Gastroesophageal sphincter (tissue), 4 donors: ENCODE measurements around the gene LCA5. TPM values are rescaled to one million over a fixed set of nuclear protein-coding genes. Genes with fewer than 3 reads are reported as not detected.

ENCODE experiments used
- ATAC-seq: fragments of 150-250 bp; one replicate; pipeline ENCODE4 v1.9.1; 2016; ENCODE audit warnings: mild to moderate bottlenecking, moderate library complexity
- H3K27ac ChIP-seq, 4 donors: fragments of 200-600 bp; sonication (generic) in 3 of 4; 1 replicate in 3 of 4; 2 replicates in 1 of 4; pipeline ENCODE4 v1.5.1; 2016 to 2019
- H3K27me3 ChIP-seq: fragments of 200-600 bp; sonication (generic); one replicate; pipeline ENCODE4 v1.5.1; 2019
- H3K36me3 ChIP-seq, 2 donors: fragments of 200-600 bp; sonication (generic); one replicate each; pipeline ENCODE4 v1.5.1; 2019; ENCODE audit warnings: control low read depth in 1 of 2
- H3K4me1 ChIP-seq, 3 donors: fragments of 200-600 bp; sonication (generic); 1 replicate in 2 of 3; 2 replicates in 1 of 3; pipeline ENCODE4 v1.5.1; 2016 to 2019; ENCODE audit warnings: control low read depth in 2 of 3
- H3K4me3 ChIP-seq, 2 donors: fragments of 200-600 bp; sonication (generic); one replicate each; pipeline ENCODE4 v1.5.1; 2019; ENCODE audit warnings: mild to moderate bottlenecking in 1 of 2, moderate library complexity in 1 of 2
- H3K9me3 ChIP-seq, 3 donors: fragments of 200-600 bp; sonication (generic); one replicate each; pipeline ENCODE4 v1.5.1; 2017 to 2019; ENCODE audit warnings: control low read depth in 2 of 3
- CTCF ChIP-seq, 4 experiments: fragments of 200-600 bp in 2 of 4; fragments of 450-650 bp in 2 of 4; sonication (generic) in 1 of 4; IDR thresholded peaks; one replicate each; pipeline ENCODE4 v1.5.1; 2017 to 2019; ENCODE audit warnings: antibody characterized with exemption in 4 of 4, mild to moderate bottlenecking in 2 of 4, moderate library complexity in 2 of 4
- EP300 ChIP-seq: sonication (generic); formaldehyde crosslinking; IDR thresholded peaks from one replicate; pipeline ENCODE4 v1.6.1; 2017; ENCODE audit warnings: antibody characterized with exemption, mild to moderate bottlenecking
- POLR2A ChIP-seq, 2 donors: fragments of 450-650 bp; IDR thresholded peaks; one replicate each; pipeline ENCODE4 v1.6.1; 2017; ENCODE audit warnings: antibody characterized with exemption in 2 of 2, mild to moderate bottlenecking in 2 of 2, moderate library complexity in 1 of 2
- POLR2AphosphoS5 ChIP-seq: sonication (generic); formaldehyde crosslinking; IDR thresholded peaks from one replicate; pipeline ENCODE4 v1.6.1; 2017; ENCODE audit warnings: antibody characterized with exemption
- WGBS, 2 donors: methylation state at CpG; one replicate each; pipeline ENCODE4 v1.1.5; 2018; ENCODE audit warnings: low coverage in 1 of 2; 5-methylcytosine and 5-hydroxymethylcytosine counted together
- total RNA-seq, 4 donors: library from RNA; depleted of rRNA; stranded (reverse); fragments of >200 nt; gene quantifications; one replicate each; pipeline ENCODE4 v1.1.0, GENCODE V29; 2016

The LCA5 gene
- total RNA-seq, 4 donors from 2014 or later = 6.8 to 11.8 (median 9.5) TPM

- no peaks in the 10 kb centered on the region for H3K27me3 ChIP-seq
- WGBS, 2 donors = 78 to 87% methylated on average over 6 to 8 of the region's 8 CpGs
- ATAC-seq = no peak
These were observed 68.6 kb downstream of the LCA5 start for GRCh38 chr6:79468587-79468986.

GRCh38 chr6:79468116-79468515 lies 69.1 kb downstream of the LCA5 start:
- no peak for TF ChIP-seq CTCF (IDR thresholded peaks at IDR 0.05)
- no peak for TF ChIP-seq POLR2AphosphoS5
- TF ChIP-seq EP300 = no peak
- TF ChIP-seq POLR2A (IDR thresholded peaks at IDR 0.05) = no peak
- H3K9me3 ChIP-seq = no peaks in the 10 kb centered on the region
- no peak overlapping the region for H3K4me3 ChIP-seq
- WGBS, 2 donors = 0 to 12% methylated on average over 1 to 2 of the region's 2 CpGs
- ATAC-seq = no peak
- H3K36me3 ChIP-seq = no peaks in the 10 kb centered on the region
- no peaks in the 10 kb centered on the region for H3K27me3 ChIP-seq
- H3K27ac ChIP-seq = no peak overlapping the region
- peaks cover 0 to 16% (median 0%) of the 10 kb centered on the region in 3 donors for H3K4me1 ChIP-seq

More at GRCh38 chr6:79468587-79468986, 68.6 kb downstream of the LCA5 start:
- Histone ChIP-seq H3K9me3 (no peaks in the 10 kb centered on the region), H3K36me3 (no peaks in the 10 kb centered on the region), H3K4me3 (no peak overlapping the region), H3K4me1 (peaks cover 0 to 16% (median 0%) of the 10 kb centered on the region in 3 donors), H3K27ac (no peak overlapping the region)
- TF ChIP-seq POLR2AphosphoS5 (no peak), POLR2A (IDR thresholded peaks at IDR 0.05) (no peak), CTCF (IDR thresholded peaks at IDR 0.05) (no peak), EP300 (no peak)

- Histone ChIP-seq H3K9me3 (no peaks in the 10 kb centered on the region), H3K4me1 (peaks cover 0 to 16% (median 0%) of the 10 kb centered on the region in 3 donors), H3K27ac (no peak overlapping the region), H3K36me3 (no peaks in the 10 kb centered on the region), H3K4me3 (no peak overlapping the region), H3K27me3 (no peaks in the 10 kb centered on the region)
- TF ChIP-seq EP300 = no peak
- TF ChIP-seq CTCF (IDR thresholded peaks at IDR 0.05) = no peak
- no peak for TF ChIP-seq POLR2AphosphoS5
- TF ChIP-seq POLR2A (IDR thresholded peaks at IDR 0.05) = no peak
- WGBS, 2 donors = 5 to 7% methylated on average over 2 of the region's 2 CpGs
- no peak for ATAC-seq
These were observed 69.5 kb downstream of the LCA5 start for GRCh38 chr6:79467716-79468115.

GRCh38 chr6:79466207-79466834 lies 70.9 kb downstream of the LCA5 start:
- Histone ChIP-seq H3K4me1 (peaks cover 0 to 16% (median 0%) of the 10 kb centered on the region in 3 donors), H3K4me3 (no peak overlapping the region), H3K36me3 (no peaks in the 10 kb centered on the region), H3K27me3 (no peaks in the 10 kb centered on the region), H3K9me3 (no peaks in the 10 kb centered on the region), H3K27ac (no peak overlapping the region)
- ATAC-seq = no peak
- 5 to 22% methylated on average over 6 of the region's 6 CpGs for WGBS, 2 donors
- no peak for TF ChIP-seq POLR2AphosphoS5
- peak in 3 of 4 experiments; percentile 24 to 41 (median 29) for TF ChIP-seq CTCF (IDR thresholded peaks at IDR 0.05)
- no peak for TF ChIP-seq EP300
- no peak for TF ChIP-seq POLR2A (IDR thresholded peaks at IDR 0.05)

GRCh38 chr6:79465381-79465780 lies 71.8 kb downstream of the LCA5 start:
- 48 to 50% methylated on average over 4 of the region's 4 CpGs for WGBS, 2 donors
- Histone ChIP-seq H3K36me3 (no peaks in the 10 kb centered on the region), H3K27me3 (no peaks in the 10 kb centered on the region), H3K4me1 (peaks cover 0 to 16% (median 0%) of the 10 kb centered on the region in 3 donors), H3K27ac (peak overlapping the region in 1 of 4 donors; percentile 28), H3K9me3 (no peaks in the 10 kb centered on the region), H3K4me3 (no peak overlapping the region)
- no peak for ATAC-seq
- no peak for TF ChIP-seq EP300
- TF ChIP-seq POLR2AphosphoS5 = no peak
- no peak for TF ChIP-seq CTCF (IDR thresholded peaks at IDR 0.05)
- no peak for TF ChIP-seq POLR2A (IDR thresholded peaks at IDR 0.05)
